HCT116 (cell line): ENCODE data around the gene SLC7A11. TPM values are rescaled to one million over a fixed set of nuclear protein-coding genes. Genes with fewer than 3 reads are reported as not detected.

Source experiments
- ATAC-seq: fragments of 200-7000 bp; cut with Tn5 transposase; 2 replicates; pipeline ENCODE4 v1.9.1; 2020; ENCODE audit warnings: mild to moderate bottlenecking, moderate library complexity
- BruUV-seq: library from RNA; stranded (reverse); fragments of 400-500 nt; replicated peaks from 2 replicates; lab custom pipeline; 2021; lab: Mats Ljungman, UMichigan
- CTCF ChIA-PET: fragments of 300-600 bp; sonication (Branson Sonifier 250); formaldehyde crosslinking; loops from one replicate; lab custom pipeline; 2021; ENCODE audit warnings: antibody characterized with exemption; lab: Charles Lee
- POLR2A ChIA-PET: fragments of 300-600, 350-600 bp; sonication (Branson Sonifier 250); formaldehyde crosslinking; loops from one replicate; lab custom pipeline; 2021; ENCODE audit warnings: antibody characterized with exemption; lab: Charles Lee
- RAD21 ChIA-PET, 2 experiments: fragments of 300-600 bp; sonication (Branson Sonifier 250); formaldehyde crosslinking; loops; one replicate each; lab custom pipeline; 2023; ENCODE audit warnings: low total read pairs in 2 of 2; ENCODE audit not compliant: uncharacterized antibody in 2 of 2, unreplicated experiment in 2 of 2, low non-redundant PET in 1 of 2; lab: Charles Lee
- DNase-seq: peaks from one replicate; pipeline ENCODE4 v3.0.0-alpha.2; 2010; ENCODE audit warnings: low read depth, low spot score
- H2AFZ ChIP-seq: fragments of 200-600 bp; shearing (Covaris generic), sonication (generic); 2 replicates; pipeline ENCODE4 v1.6.1; 2017; ENCODE audit warnings: low read depth, mixed run types, mixed read lengths, antibody characterized with exemption, low read length; ENCODE audit not compliant: poor library complexity, severe bottlenecking
- H3K27ac ChIP-seq: 2 replicates; pipeline ENCODE4 v1.5.1; 2012; ENCODE audit warnings: low read depth, low read length
- H3K27me3 ChIP-seq: fragments of 200-600 bp; sonication (generic); 2 replicates; pipeline ENCODE4 v1.6.1; 2016; ENCODE audit warnings: mixed run types, low read length, mixed read lengths; ENCODE audit not compliant: insufficient read depth
- H3K36me3 ChIP-seq, 2 experiments: fragments of 200-500 bp in 1 of 2; fragments of 200-600 bp in 1 of 2; sonication (Bioruptor generic) in 1 of 2; sonication (generic) in 1 of 2; 2 replicates each; pipeline versions ENCODE4 v1.5.1 to v1.6.1; 2014 to 2016; ENCODE audit warnings: low read length in 2 of 2, inconsistent platforms in 1 of 2, mixed read lengths in 1 of 2, mixed run types in 1 of 2; ENCODE audit not compliant: insufficient read depth in 2 of 2, control insufficient read depth in 1 of 2
- H3K4me1 ChIP-seq, 2 experiments: fragments of 200-600 bp in 1 of 2; sonication (generic) in 1 of 2; 2 replicates each; pipeline versions ENCODE4 v1.5.1 to v1.6.1; 2012 to 2017; ENCODE audit warnings: low read length in 2 of 2, inconsistent platforms in 1 of 2, mild to moderate bottlenecking in 1 of 2, mixed read lengths in 1 of 2, mixed run types in 1 of 2, moderate library complexity in 1 of 2; ENCODE audit not compliant: insufficient read depth in 2 of 2, control insufficient read depth in 1 of 2
- H3K4me2 ChIP-seq: fragments of 200-600 bp; sonication (generic); 2 replicates; pipeline ENCODE4 v1.6.1; 2017; ENCODE audit warnings: mixed run types, low read length, mixed read lengths
- H3K4me3 ChIP-seq, 2 experiments: fragments of 200-600 bp in 1 of 2; sonication (generic) in 1 of 2; replicated peaks in 1 of 2; 2 replicates each; pipeline ENCODE4 v1.5.1; 2011 to 2016; ENCODE audit warnings: low read length in 2 of 2, control low read depth in 1 of 2, low read depth in 1 of 2, mild to moderate bottlenecking in 1 of 2, mixed read lengths in 1 of 2, mixed run types in 1 of 2
- H3K79me2 ChIP-seq: fragments of 200-600 bp; sonication (generic); 2 replicates; pipeline ENCODE4 v1.6.1; 2017; ENCODE audit warnings: mild to moderate bottlenecking, mixed run types, low read length, moderate library complexity, mixed read lengths; ENCODE audit not compliant: insufficient read depth
- H3K9ac ChIP-seq: fragments of 200-600 bp; sonication (generic); 2 replicates; pipeline ENCODE4 v1.6.1; 2016; ENCODE audit warnings: low read length, mixed read lengths
- H3K9me2 ChIP-seq: fragments of 200-600 bp; sonication (generic), shearing (Covaris generic); 2 replicates; pipeline ENCODE4 v1.6.1; 2017; ENCODE audit warnings: mixed run types, mild to moderate bottlenecking, moderate library complexity; ENCODE audit not compliant: insufficient read depth
- H3K9me3 ChIP-seq, 2 experiments: fragments of 200-500 bp in 1 of 2; fragments of 200-600 bp in 1 of 2; sonication (Bioruptor generic) in 1 of 2; sonication (generic) in 1 of 2; 2 replicates each; pipeline ENCODE4 v1.6.1; 2014 to 2017; ENCODE audit warnings: low read length in 2 of 2, mixed read lengths in 2 of 2, inconsistent platforms in 1 of 2, low read depth in 1 of 2, mild to moderate bottlenecking in 1 of 2, mixed run types in 1 of 2, moderate library complexity in 1 of 2; ENCODE audit not compliant: control insufficient read depth in 1 of 2, insufficient read depth in 1 of 2
- H4K20me1 ChIP-seq: fragments of 200-600 bp; sonication (generic), shearing (Covaris generic); 2 replicates; pipeline ENCODE4 v1.6.1; 2017; ENCODE audit warnings: mixed run types, mild to moderate bottlenecking, moderate library complexity; ENCODE audit not compliant: insufficient read depth
- CBX3 ChIP-seq: IDR thresholded peaks from 2 replicates; pipeline ENCODE4 v1.6.1; 2012; ENCODE audit warnings: low read depth
- CTCF ChIP-seq, 3 experiments: fragments of 200-600 bp in 1 of 3; sonication (generic) in 1 of 3; IDR thresholded peaks in 2 of 3; conservative IDR thresholded peaks in 1 of 3; 2 replicates each; pipeline ENCODE4 v1.5.1; 2012 to 2017; ENCODE audit warnings: low read depth in 2 of 3, low read length in 2 of 3, antibody characterized with exemption in 1 of 3, borderline replicate concordance in 1 of 3, control low read depth in 1 of 3, mild to moderate bottlenecking in 1 of 3, mixed read lengths in 1 of 3, mixed run types in 1 of 3, moderate library complexity in 1 of 3; ENCODE audit not compliant: insufficient read depth in 1 of 3
- EGR1 ChIP-seq: IDR thresholded peaks from 2 replicates; pipeline ENCODE4 v1.6.1; 2012; ENCODE audit warnings: low read depth
- EZH2 ChIP-seq: fragments of 200-600 bp; sonication (generic); IDR thresholded peaks from 2 replicates; pipeline ENCODE4 v1.6.1; 2017; ENCODE audit warnings: antibody characterized with exemption, mixed run types
- EZH2phosphoT487 ChIP-seq: fragments of 200-600 bp; IDR thresholded peaks from 2 replicates; pipeline ENCODE4 v1.6.1; 2018; ENCODE audit warnings: antibody characterized with exemption, borderline replicate concordance
- FOSL1 ChIP-seq: IDR thresholded peaks from 2 replicates; pipeline ENCODE4 v1.6.1; 2012; ENCODE audit warnings: low read depth
- JUND ChIP-seq: IDR thresholded peaks from 2 replicates; pipeline ENCODE4 v1.6.1; 2012
- MAX ChIP-seq: IDR thresholded peaks from 2 replicates; pipeline ENCODE4 v1.6.1; 2012
- POLR2A ChIP-seq: IDR thresholded peaks from 2 replicates; pipeline ENCODE4 v1.7.0; 2011; ENCODE audit warnings: borderline replicate concordance; ENCODE audit not compliant: insufficient read depth, insufficient read length; ENCODE audit errors: extremely low read depth
- RAD21 ChIP-seq: IDR thresholded peaks from 2 replicates; pipeline ENCODE4 v1.6.1; 2012; ENCODE audit warnings: low read depth, mild to moderate bottlenecking
- SIN3A ChIP-seq: IDR thresholded peaks from 2 replicates; pipeline ENCODE4 v1.6.1; 2012; ENCODE audit warnings: low read depth
- SP1 ChIP-seq: IDR thresholded peaks from 2 replicates; pipeline ENCODE4 v1.6.1; 2012; ENCODE audit warnings: low read depth
- SRF ChIP-seq: IDR thresholded peaks from 2 replicates; pipeline ENCODE4 v1.6.1; 2012; ENCODE audit warnings: low read depth
- TCF7L2 ChIP-seq: IDR thresholded peaks from 2 replicates; pipeline ENCODE4 v1.7.0; 2011; ENCODE audit warnings: borderline replicate concordance, inconsistent platforms; ENCODE audit not compliant: insufficient read depth, insufficient read length; ENCODE audit errors: extremely low read depth
- ZFX ChIP-seq: fragments of 450-650 bp; IDR thresholded peaks from 2 replicates; pipeline ENCODE4 v1.6.1; 2017
- ZNF274 ChIP-seq: fragments of 200-500 bp; sonication (Bioruptor generic); IDR thresholded peaks from 2 replicates; pipeline ENCODE4 v1.6.1; 2014; ENCODE audit warnings: mild to moderate bottlenecking, low read depth, low read length, inconsistent platforms
- intact Hi-C: fragments of 100-400 bp; cut with micrococcal nuclease; formaldehyde crosslinking; loops from 2 replicates; pipeline ENCODE4 v1.10.0; 2022
- total RNA-seq: library from RNA; stranded (reverse); gene quantifications from one replicate; pipeline ENCODE4 v1.2.1, GENCODE V29; 2021; ENCODE audit not compliant: unreplicated experiment
- TF ChIP-seq, protein P1 (sequence below): IDR thresholded peaks from 2 replicates; pipeline ENCODE4 v1.6.1; 2012
- TF ChIP-seq, protein P2 (sequence below): IDR thresholded peaks from 2 replicates; pipeline ENCODE4 v1.6.1; 2011; ENCODE audit warnings: mild to moderate bottlenecking, low read length, moderate library complexity; ENCODE audit not compliant: insufficient replicate concordance; ENCODE audit errors: extremely low read depth
- TF ChIP-seq, protein P3 (sequence below): IDR thresholded peaks from 2 replicates; pipeline ENCODE4 v1.6.1; 2012; ENCODE audit warnings: low read depth

Gene SLC7A11
- total RNA-seq, 1 experiment from 2014 or later = 45.8 TPM

- ChIA-PET CTCF (no interaction called here), POLR2A (no interaction called here), RAD21 (no interaction called here)
- TF ChIP-seq SRF (no peak), ZFX (no peak), RAD21 (no peak), EZH2 (no peak), FOSL1 (no peak), CTCF (IDR thresholded peaks at IDR 0.05 in 2 of 3, conservative IDR thresholded peaks at IDR 0.05 in 1 of 3; ENCODE audit: borderline replicate concordance in 1 of 3, insufficient read depth in 1 of 3, low read depth in 2 of 3, low read length in 2 of 3) (no peak), MAX (no peak), JUND (no peak), CBX3 (no peak), POLR2A (no peak), EZH2phosphoT487 (no peak), SIN3A (no peak), ZNF274 (no peak), EGR1 (no peak), TCF7L2 (no peak), SP1 (no peak)
- TF ChIP-seq, protein P1, sequence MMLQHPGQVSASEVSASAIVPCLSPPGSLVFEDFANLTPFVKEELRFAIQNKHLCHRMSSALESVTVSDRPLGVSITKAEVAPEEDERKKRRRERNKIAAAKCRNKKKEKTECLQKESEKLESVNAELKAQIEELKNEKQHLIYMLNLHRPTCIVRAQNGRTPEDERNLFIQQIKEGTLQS = no peak
- TF ChIP-seq, protein P2, sequence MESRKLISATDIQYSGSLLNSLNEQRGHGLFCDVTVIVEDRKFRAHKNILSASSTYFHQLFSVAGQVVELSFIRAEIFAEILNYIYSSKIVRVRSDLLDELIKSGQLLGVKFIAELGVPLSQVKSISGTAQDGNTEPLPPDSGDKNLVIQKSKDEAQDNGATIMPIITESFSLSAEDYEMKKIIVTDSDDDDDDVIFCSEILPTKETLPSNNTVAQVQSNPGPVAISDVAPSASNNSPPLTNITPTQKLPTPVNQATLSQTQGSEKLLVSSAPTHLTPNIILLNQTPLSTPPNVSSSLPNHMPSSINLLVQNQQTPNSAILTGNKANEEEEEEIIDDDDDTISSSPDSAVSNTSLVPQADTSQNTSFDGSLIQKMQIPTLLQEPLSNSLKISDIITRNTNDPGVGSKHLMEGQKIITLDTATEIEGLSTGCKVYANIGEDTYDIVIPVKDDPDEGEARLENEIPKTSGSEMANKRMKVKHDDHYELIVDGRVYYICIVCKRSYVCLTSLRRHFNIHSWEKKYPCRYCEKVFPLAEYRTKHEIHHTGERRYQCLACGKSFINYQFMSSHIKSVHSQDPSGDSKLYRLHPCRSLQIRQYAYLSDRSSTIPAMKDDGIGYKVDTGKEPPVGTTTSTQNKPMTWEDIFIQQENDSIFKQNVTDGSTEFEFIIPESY = no peak
- TF ChIP-seq, protein P3, sequence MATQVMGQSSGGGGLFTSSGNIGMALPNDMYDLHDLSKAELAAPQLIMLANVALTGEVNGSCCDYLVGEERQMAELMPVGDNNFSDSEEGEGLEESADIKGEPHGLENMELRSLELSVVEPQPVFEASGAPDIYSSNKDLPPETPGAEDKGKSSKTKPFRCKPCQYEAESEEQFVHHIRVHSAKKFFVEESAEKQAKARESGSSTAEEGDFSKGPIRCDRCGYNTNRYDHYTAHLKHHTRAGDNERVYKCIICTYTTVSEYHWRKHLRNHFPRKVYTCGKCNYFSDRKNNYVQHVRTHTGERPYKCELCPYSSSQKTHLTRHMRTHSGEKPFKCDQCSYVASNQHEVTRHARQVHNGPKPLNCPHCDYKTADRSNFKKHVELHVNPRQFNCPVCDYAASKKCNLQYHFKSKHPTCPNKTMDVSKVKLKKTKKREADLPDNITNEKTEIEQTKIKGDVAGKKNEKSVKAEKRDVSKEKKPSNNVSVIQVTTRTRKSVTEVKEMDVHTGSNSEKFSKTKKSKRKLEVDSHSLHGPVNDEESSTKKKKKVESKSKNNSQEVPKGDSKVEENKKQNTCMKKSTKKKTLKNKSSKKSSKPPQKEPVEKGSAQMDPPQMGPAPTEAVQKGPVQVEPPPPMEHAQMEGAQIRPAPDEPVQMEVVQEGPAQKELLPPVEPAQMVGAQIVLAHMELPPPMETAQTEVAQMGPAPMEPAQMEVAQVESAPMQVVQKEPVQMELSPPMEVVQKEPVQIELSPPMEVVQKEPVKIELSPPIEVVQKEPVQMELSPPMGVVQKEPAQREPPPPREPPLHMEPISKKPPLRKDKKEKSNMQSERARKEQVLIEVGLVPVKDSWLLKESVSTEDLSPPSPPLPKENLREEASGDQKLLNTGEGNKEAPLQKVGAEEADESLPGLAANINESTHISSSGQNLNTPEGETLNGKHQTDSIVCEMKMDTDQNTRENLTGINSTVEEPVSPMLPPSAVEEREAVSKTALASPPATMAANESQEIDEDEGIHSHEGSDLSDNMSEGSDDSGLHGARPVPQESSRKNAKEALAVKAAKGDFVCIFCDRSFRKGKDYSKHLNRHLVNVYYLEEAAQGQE = no peak
- DNase-seq = no peak
- no peak overlapping the region for H2AFZ ChIP-seq
- intact Hi-C loops = no loop called here
- no peaks in the 10 kb centered on the region for H3K9me3 ChIP-seq
- no TSS peak for BruUV-seq
- no peaks in the 10 kb centered on the region for H4K20me1 ChIP-seq
- no peaks in the 10 kb centered on the region for H3K9me2 ChIP-seq
- no peaks in the 10 kb centered on the region for H3K27me3 ChIP-seq
- ATAC-seq = no peak
- H3K4me1 ChIP-seq = no peaks in the 10 kb centered on the region
- no peaks in the 10 kb centered on the region for H3K36me3 ChIP-seq
- no peak overlapping the region for H3K4me3 ChIP-seq
- H3K27ac ChIP-seq = no peak overlapping the region
- no peak overlapping the region for H3K4me2 ChIP-seq
- no peaks in the 10 kb centered on the region for H3K79me2 ChIP-seq
- H3K9ac ChIP-seq = no peak overlapping the region
Observed at GRCh38 chr4:138275963-138276621, 33.9 kb upstream of the SLC7A11 start.
